Choroid plexus epithelial cell (primary cell): ENCODE results near the gene VTI1A.
A peak's percentile ranks its signal among the peaks of the same experiment; 100 is the strongest.

ENCODE experiments used
- DNase-seq: peaks from one replicate; pipeline ENCODE4 v3.0.0-alpha.2; 2010; ENCODE audit warnings: low read depth
- H3K4me3 ChIP-seq: 2 replicates; pipeline ENCODE4 v1.5.1; 2011; ENCODE audit warnings: low read depth, mild to moderate bottlenecking, control low read depth, low read length, moderate library complexity
- TF ChIP-seq, protein P1 (sequence below): conservative IDR thresholded peaks from 2 replicates; pipeline ENCODE4 v1.5.1; 2011; ENCODE audit warnings: low read depth, mild to moderate bottlenecking, control low read depth, inconsistent platforms, low read length, moderate library complexity

The VTI1A gene

DNA sequence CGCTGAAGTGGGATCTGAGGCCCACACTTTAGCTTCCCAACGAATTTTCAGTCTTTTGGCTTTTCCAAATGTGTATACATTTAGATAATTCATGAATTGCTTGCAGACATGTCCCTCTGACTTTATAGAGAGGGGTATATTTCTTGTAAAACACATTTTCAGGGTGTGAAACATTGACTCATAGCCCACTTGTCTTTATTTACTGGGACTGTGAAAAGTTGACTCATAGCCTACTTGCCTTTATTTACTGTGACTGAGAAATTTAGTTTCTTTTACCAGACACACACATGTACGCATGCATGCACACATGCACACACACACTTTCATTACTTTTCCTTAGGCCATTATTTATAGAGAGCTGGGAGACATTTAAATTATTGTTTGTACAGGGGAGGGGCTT lies 79.1 kb downstream of the VTI1A start:
- no peak overlapping the region for H3K4me3 ChIP-seq
- DNase-seq = no peak
- TF ChIP-seq, protein P1, sequence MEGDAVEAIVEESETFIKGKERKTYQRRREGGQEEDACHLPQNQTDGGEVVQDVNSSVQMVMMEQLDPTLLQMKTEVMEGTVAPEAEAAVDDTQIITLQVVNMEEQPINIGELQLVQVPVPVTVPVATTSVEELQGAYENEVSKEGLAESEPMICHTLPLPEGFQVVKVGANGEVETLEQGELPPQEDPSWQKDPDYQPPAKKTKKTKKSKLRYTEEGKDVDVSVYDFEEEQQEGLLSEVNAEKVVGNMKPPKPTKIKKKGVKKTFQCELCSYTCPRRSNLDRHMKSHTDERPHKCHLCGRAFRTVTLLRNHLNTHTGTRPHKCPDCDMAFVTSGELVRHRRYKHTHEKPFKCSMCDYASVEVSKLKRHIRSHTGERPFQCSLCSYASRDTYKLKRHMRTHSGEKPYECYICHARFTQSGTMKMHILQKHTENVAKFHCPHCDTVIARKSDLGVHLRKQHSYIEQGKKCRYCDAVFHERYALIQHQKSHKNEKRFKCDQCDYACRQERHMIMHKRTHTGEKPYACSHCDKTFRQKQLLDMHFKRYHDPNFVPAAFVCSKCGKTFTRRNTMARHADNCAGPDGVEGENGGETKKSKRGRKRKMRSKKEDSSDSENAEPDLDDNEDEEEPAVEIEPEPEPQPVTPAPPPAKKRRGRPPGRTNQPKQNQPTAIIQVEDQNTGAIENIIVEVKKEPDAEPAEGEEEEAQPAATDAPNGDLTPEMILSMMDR = no peak

DNA sequence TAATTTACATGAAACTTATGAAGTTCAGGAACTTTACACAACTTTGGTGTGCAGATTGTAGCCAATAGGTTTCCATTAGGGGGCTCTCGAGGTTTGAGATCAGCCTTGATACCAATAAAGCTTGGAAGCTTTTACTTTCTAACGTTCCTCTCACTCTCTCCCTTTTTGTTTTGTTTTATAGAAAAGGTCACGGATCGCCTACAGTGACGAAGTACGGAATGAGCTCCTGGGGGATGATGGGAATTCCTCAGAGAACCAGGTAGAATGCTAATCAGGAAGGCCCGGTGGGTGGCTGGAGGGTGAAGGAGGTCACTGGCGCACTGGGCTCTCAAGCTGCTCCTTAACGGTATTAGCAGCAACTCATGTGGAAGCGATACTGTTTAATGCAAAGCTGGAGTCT lies 79.9 kb downstream of the VTI1A start:
- DNase-seq = peak; percentile 53
- TF ChIP-seq, protein P1 = peak; percentile 51
- H3K4me3 ChIP-seq = peak overlapping the region; percentile 49

DNA sequence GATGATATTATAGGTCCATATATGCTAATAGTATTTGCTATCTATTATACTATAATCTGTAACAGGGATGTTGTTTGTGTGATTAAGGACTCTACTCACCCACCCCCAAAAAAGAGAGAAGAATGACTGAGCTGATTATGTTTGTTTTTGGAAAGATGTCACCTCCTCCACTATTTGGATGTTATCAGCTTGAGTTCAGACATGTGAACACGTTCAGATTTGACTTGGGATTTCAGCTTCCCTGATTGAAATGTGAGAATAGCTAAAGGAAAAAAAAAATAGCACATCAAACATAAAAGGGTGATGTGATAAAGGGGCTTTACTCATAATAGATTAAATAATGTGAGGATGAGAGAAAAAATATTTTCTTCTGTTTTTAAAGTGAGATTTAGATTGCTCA lies 81.2 kb downstream of the VTI1A start:
- TF ChIP-seq, protein P1 = no peak
- DNase-seq = no peak
- no peak overlapping the region for H3K4me3 ChIP-seq

DNA sequence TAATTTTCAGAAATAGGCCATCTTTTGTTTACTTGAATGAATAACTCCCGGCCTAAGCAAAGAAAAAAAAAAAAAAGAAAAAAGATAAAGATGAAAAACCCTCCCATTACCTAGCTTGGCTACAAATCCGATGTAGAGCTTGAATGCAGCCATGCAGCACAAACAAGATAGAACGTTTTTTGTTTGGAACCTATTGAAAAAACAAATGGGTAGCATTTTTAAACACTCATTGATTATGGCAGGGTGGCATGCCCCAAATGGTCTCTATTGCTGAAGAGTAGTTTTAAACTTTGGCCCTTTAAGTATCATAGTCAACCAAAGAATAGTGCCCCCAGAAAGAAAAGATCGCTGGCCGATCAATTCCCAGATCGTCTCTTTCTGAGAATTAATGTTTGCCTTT lies 84.4 kb downstream of the VTI1A start:
- H3K4me3 ChIP-seq = no peak overlapping the region
- TF ChIP-seq, protein P1 = no peak
- DNase-seq = no peak

DNA sequence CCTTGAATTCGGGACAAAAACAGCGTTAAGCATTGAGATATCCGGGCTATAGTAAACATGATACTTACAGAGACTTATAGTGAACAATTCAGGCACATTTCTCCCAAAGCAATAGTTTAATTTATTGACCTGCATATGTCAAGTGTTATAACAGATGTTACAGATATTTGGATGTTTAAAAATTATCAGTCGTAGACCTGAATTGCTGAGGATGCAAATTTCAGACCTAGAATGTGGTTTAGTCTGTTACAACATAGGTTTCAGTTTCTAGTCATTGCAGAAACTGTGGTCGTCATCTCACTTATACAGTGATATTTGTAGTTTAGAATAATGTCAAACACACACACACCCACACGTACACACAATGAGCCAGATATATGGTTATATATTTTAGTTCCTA lies 85.2 kb downstream of the VTI1A start:
- H3K4me3 ChIP-seq = peak overlapping the region; percentile 34
- TF ChIP-seq, protein P1 = no peak
- peak; percentile 64 for DNase-seq

DNA sequence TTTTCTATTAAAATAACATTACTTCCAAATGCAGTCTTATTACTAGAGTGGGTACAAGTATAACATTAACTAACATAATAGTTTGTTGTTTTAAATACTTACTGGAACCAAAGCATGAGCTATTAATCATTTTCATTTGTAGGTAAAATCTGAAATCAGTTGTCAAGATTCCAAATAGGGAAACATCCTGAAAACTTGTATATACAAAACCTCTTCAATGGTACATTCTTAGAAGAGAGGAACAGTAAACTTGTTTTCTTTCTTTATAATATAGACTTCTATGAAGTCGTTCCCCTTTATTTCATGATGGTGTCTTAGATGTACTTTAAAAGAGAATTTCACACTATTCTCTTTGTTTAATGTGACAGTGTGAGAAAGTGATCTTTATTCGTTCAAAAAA lies 85.9 kb downstream of the VTI1A start:
- no peak overlapping the region for H3K4me3 ChIP-seq
- TF ChIP-seq, protein P1 = no peak
- DNase-seq = no peak

DNA sequence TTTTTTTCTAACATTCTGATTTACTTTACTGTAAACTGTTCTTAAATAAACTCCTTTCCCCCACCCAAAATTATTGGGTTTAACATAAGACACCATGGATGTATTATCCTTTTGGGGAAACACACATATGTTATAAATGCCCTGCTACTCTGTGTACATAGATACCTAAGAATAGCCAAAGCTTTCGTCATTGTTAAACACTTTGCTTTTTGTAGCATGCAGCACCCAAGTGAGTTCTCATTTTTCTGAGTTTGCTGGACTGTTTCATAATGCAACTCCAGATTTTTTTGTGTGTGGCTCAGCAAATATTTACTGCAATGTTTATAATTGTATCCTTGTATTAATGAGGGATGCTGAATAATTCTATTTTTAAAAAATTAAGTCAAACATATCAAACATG lies 86.9 kb downstream of the VTI1A start:
- no peak overlapping the region for H3K4me3 ChIP-seq
- no peak for DNase-seq
- TF ChIP-seq, protein P1 = no peak
